GM12873 (cell line): ENCODE data around the gene LHFPL4.

Experiments used
- CTCF ChIP-seq: IDR thresholded peaks from 2 replicates; pipeline ENCODE4 v1.5.1; 2012; ENCODE audit warnings: low read depth, mild to moderate bottlenecking, moderate library complexity, low read length, control low read depth; ENCODE audit not compliant: insufficient read depth; ENCODE audit errors: missing control alignments

LHFPL4 gene

DNA sequence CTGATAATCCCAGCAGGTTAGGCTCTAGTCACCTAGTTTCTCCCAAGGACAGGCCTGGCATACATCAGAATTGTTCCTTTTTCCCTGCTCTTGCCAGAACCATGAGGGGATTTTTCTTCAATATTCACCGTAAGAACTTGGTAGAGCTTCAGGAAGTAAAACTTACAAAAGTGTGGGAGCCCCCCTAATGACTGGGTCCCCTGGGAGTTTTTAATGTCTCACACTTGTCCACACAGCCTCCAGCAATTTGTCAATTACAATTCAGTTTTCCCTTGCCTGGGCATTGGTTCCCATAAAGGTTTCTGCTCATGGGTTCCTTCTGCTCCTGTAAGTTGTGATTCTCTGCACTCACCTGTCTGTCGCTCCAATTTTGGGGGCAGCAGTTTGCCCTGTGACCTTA, 28.5 kb downstream of the LHFPL4 start:
- no peak for TF ChIP-seq CTCF

GRCh38 chr3:9514956-9515355, 38.7 kb downstream of the LHFPL4 start:
- TF ChIP-seq CTCF, result no peak

DNA sequence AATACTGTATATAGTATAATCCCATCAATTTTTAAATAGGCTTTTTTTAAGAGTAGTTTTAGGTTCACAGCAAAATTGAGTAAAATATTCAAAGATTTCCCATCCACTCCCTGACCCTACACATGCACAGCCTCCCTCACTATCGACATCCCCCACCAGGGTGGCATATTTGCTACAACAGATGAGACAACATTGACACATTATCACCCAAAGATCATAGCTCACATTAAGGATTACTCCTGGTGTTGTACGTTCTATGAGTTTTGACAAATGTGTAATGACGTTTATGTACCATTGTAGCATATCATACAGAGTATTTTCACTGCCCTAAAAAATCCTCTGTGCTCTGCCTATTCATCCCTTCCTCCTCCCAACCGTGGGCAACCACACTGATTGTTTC, 39.3 kb downstream of the LHFPL4 start:
- TF ChIP-seq CTCF, result no peak

GRCh38 chr3:9512456-9513045, 41.1 kb downstream of the LHFPL4 start:
- TF ChIP-seq CTCF, result no peak

DNA sequence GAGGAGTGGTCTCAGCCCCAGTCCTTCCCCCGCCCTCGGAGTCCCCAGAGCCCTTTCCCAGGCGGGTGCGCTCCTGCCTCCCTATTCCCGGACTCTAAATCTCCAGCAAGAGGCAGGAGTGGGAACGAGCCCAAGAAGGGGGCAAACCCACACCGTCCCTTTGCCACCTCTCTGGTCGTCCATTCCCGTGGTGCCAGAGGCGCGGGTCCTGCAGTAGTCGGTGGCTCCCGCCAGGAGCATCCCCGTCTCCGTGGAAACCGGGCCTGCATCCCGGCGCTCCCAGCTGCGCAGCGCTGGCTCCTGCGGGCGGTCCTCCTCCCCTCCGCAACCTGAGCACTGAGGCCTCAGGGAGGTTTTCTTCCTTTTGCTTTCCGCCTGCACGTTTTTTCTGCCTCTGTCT, 44.8 kb downstream of the LHFPL4 start:
- TF ChIP-seq CTCF, result no peak

DNA sequence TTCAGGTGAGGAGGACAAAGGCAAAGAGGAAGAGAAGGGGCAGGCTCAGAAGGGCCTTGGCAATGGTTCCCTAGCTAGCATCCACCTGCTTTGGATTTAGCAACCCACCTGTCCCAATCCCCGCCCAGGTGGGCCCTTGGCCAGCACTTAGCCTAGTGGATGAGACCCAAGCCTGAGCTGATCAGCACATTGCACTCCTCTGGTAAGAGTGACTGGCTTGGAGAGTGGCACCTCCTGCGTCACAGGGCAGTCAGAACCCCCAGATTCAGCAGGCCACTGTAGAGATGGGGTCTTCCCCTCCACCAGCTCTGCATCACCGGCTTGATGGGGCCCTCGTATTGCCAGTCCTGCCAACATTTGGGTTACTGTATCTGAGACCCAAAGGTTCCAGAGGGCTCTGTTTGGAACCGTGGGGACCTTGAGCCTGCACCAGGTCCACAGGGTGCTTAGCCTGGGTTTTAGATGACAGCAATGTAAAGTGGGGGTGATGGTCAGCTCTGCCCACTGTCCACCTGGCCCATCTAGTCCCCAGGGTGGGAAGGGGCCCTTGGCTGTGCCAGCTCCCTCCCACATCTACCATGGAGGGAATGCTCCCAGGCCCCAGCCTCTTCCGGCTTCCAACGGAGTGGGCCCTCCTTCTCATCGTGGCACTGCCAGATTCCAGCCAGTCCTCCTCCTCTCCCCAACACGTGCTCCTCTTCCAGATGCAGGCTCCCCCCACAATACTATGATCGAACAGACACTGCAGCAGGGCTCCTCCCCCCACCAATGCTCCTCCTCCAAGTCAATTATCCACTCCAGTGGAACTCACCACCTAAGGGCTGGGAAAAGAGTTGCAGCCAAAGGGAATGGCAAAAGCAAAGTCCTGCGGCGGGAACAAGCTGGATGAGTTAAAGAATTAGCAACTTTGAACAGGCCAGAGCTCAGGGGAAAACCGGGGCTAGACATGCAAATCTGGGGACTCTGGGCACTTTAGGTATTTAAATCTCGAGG, 45.7 kb downstream of the LHFPL4 start:
- TF ChIP-seq CTCF, result no peak

DNA sequence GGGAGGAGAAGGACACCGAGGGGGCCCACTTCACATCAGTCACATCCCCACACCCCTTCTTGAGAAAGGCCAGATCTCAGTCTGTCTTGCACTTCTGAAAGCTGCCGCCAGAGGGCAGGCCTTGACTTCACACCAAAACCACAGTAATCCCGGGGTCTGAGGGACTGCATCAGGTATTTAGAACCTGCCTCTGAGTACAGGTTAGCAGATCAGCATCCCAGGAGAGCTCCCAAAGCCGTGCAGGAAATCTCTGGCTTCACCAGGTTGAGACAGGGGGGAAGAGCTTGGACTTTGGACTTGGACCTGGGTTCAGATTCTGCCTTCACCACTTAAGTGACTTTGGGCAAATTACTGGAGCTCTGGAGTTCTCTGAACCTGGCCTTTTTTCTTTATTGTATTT, 50.3 kb downstream of the LHFPL4 start:
- peak; percentile 96 for TF ChIP-seq CTCF
